WTC11 (cell line): Measurements from ENCODE around the gene STK17A. TPM values are rescaled to one million over a fixed set of nuclear protein-coding genes. Genes with fewer than 3 reads are reported as not detected.

Source experiments
- ATAC-seq: fragments of 200-7000 bp; cut with Tn5 transposase; 2 replicates; pipeline ENCODE4 v1.10.0; 2021; ENCODE audit warnings: mild to moderate bottlenecking, moderate library complexity
- CTCF ChIA-PET: fragments of 300-600 bp; sonication (Branson Sonifier 250); formaldehyde crosslinking; loops from one replicate; lab custom pipeline; 2021; ENCODE audit warnings: antibody characterized with exemption; lab: Charles Lee
- POLR2A ChIA-PET: fragments of 350-600 bp; sonication (Branson Sonifier 250); formaldehyde crosslinking; loops from one replicate; lab custom pipeline; 2021; ENCODE audit warnings: antibody characterized with exemption; lab: Charles Lee
- DNase-seq: peaks from one replicate; pipeline ENCODE4 v3.0.0; 2021; ENCODE audit warnings: low spot score
- H3K27ac Mint-ChIP-seq: 2 replicates; pipeline ENCODE4 v1.8.0; 2021; ENCODE audit warnings: mixed read lengths
- H3K27me3 Mint-ChIP-seq: 2 replicates; pipeline ENCODE4 v1.8.0; 2021; ENCODE audit warnings: low read depth, mild to moderate bottlenecking, moderate library complexity, mixed read lengths
- H3K36me3 Mint-ChIP-seq: 2 replicates; pipeline ENCODE4 v1.8.0; 2021; ENCODE audit warnings: mixed read lengths
- H3K4me1 Mint-ChIP-seq: 2 replicates; pipeline ENCODE4 v1.8.0; 2022; ENCODE audit warnings: mixed read lengths
- H3K4me3 Mint-ChIP-seq: 2 replicates; pipeline ENCODE4 v1.8.0; 2021; ENCODE audit warnings: mild to moderate bottlenecking, moderate library complexity, mixed read lengths
- H3K9me3 Mint-ChIP-seq: 2 replicates; pipeline ENCODE4 v1.8.0; 2021; ENCODE audit warnings: mixed read lengths
- ATF3 ChIP-seq: sonication (generic); formaldehyde crosslinking; conservative IDR thresholded peaks from 2 replicates; pipeline ENCODE4 v1.8.1; 2022; ENCODE audit warnings: mild to moderate bottlenecking, missing genetic modification reagents
- CREB1 ChIP-seq: sonication (generic); formaldehyde crosslinking; IDR thresholded peaks from 2 replicates; pipeline ENCODE4 v1.8.0; 2023; ENCODE audit warnings: mild to moderate bottlenecking, missing genetic modification reagents
- CTCF ChIP-seq: fragments of 200-600 bp; IDR thresholded peaks from 2 replicates; pipeline ENCODE4 v1.8.0; 2022; ENCODE audit warnings: antibody characterized with exemption
- ELF4 ChIP-seq: sonication (generic); formaldehyde crosslinking; IDR thresholded peaks from 2 replicates; pipeline ENCODE4 v1.8.1; 2022; ENCODE audit warnings: low read depth, mild to moderate bottlenecking, moderate library complexity, missing genetic modification reagents
- FOXK1 ChIP-seq: sonication (generic); formaldehyde crosslinking; IDR thresholded peaks from 2 replicates; pipeline ENCODE4 v1.8.0; 2022; ENCODE audit warnings: mild to moderate bottlenecking, moderate library complexity, missing genetic modification reagents
- GABPB1 ChIP-seq: sonication (generic); formaldehyde crosslinking; IDR thresholded peaks from 2 replicates; pipeline ENCODE4 v1.8.1; 2023; ENCODE audit warnings: mild to moderate bottlenecking, missing genetic modification reagents
- IRF1 ChIP-seq: sonication (generic); formaldehyde crosslinking; IDR thresholded peaks from 2 replicates; pipeline ENCODE4 v1.8.0; 2023; ENCODE audit warnings: missing genetic modification reagents
- NFATC4 ChIP-seq: fragments of 250-450 bp; sonication (Bioruptor Pico); IDR thresholded peaks from 2 replicates; pipeline ENCODE4 v1.9.0; 2021; ENCODE audit warnings: mild to moderate bottlenecking
- NR3C1 ChIP-seq: sonication (generic); formaldehyde crosslinking; conservative IDR thresholded peaks from 2 replicates; pipeline ENCODE4 v1.8.1; 2023; ENCODE audit warnings: low read depth, mild to moderate bottlenecking, missing genetic modification reagents
- PRRX2 ChIP-seq: fragments of 250-450 bp; sonication (Bioruptor Pico); IDR thresholded peaks from 2 replicates; pipeline ENCODE4 v1.8.0; 2021; ENCODE audit warnings: mild to moderate bottlenecking
- SP1 ChIP-seq: sonication (generic); formaldehyde crosslinking; conservative IDR thresholded peaks from 2 replicates; pipeline ENCODE4 v1.8.1; 2022; ENCODE audit warnings: missing genetic modification reagents
- TEAD1 ChIP-seq: sonication (generic); formaldehyde crosslinking; IDR thresholded peaks from 2 replicates; pipeline ENCODE4 v1.8.0; 2022; ENCODE audit warnings: mild to moderate bottlenecking, missing genetic modification reagents
- TEAD4 ChIP-seq: sonication (generic); formaldehyde crosslinking; IDR thresholded peaks from 2 replicates; pipeline ENCODE4 v1.8.0; 2022; ENCODE audit warnings: mild to moderate bottlenecking, missing genetic modification reagents
- TP53 ChIP-seq: sonication (generic); formaldehyde crosslinking; IDR thresholded peaks from 2 replicates; pipeline ENCODE4 v1.8.1; 2023; ENCODE audit warnings: mild to moderate bottlenecking, missing genetic modification reagents
- ZNF219 ChIP-seq: sonication (generic); formaldehyde crosslinking; IDR thresholded peaks from 2 replicates; pipeline ENCODE4 v1.8.0; 2023; ENCODE audit warnings: missing genetic modification reagents, mild to moderate bottlenecking, borderline replicate concordance
- ZNF263 ChIP-seq: sonication (generic); formaldehyde crosslinking; IDR thresholded peaks from 2 replicates; pipeline ENCODE4 v1.8.1; 2022; ENCODE audit warnings: low read depth, mild to moderate bottlenecking, moderate library complexity, missing genetic modification reagents
- ZNF416 ChIP-seq: fragments of 250-450 bp; sonication (Bioruptor Pico); IDR thresholded peaks from 2 replicates; pipeline ENCODE4 v1.9.0; 2021; ENCODE audit warnings: mild to moderate bottlenecking, inconsistent platforms
- ZNF532 ChIP-seq: fragments of 250-450 bp; sonication (Bioruptor Pico); IDR thresholded peaks from 2 replicates; pipeline ENCODE4 v1.9.0; 2021; ENCODE audit warnings: mild to moderate bottlenecking, borderline replicate concordance
- ZSCAN18 ChIP-seq: fragments of 250-450 bp; sonication (Bioruptor Pico); IDR thresholded peaks from 2 replicates; pipeline ENCODE4 v2.1.2; 2022; ENCODE audit warnings: mild to moderate bottlenecking, moderate library complexity
- total RNA-seq: library from RNA; stranded (reverse); gene quantifications from 3 replicates; pipeline ENCODE4 v1.2.3, GENCODE V29; 2021

STK17A gene
- total RNA-seq, 1 experiment from 2014 or later, result 17.6 TPM

- 0 out of 2 replicates have a peak overlapping the region, but pooled peaks have one; percentile 20 for H3K27ac Mint-ChIP-seq
- no peaks in the 10 kb centered on the region for H3K27me3 Mint-ChIP-seq
- ATAC-seq (no peak), DNase-seq (no peak)
- H3K4me1 Mint-ChIP-seq, result peaks cover 21% of the 10 kb centered on the region
- CTCF ChIA-PET, result interaction anchor here (1.1 to 3.6 kb wide), 3 partner anchors 39 to 332 kb away, joined by 3 to 21 read pairs (median 3); partner anchors contain the start of gene STK17A
- no peak for TF ChIP-seq CTCF
- no peak for TF ChIP-seq TEAD1
- no peak for TF ChIP-seq NR3C1 (CRISPR knock-in tag)
- TF ChIP-seq ZNF532 (CRISPR knock-in tag), result no peak
- TF ChIP-seq IRF1 (CRISPR knock-in tag), result no peak
- no peak for TF ChIP-seq NFATC4
- no peak for TF ChIP-seq CREB1 (CRISPR knock-in tag)
- no peak for TF ChIP-seq ATF3 (CRISPR knock-in tag)
- no peak for TF ChIP-seq TP53 (CRISPR knock-in tag)
- no peak for TF ChIP-seq ZNF416 (CRISPR knock-in tag)
- TF ChIP-seq ELF4 (CRISPR knock-in tag), result no peak
- no peak for TF ChIP-seq FOXK1
- no peak for TF ChIP-seq TEAD4 (CRISPR knock-in tag)
- TF ChIP-seq ZNF219 (CRISPR knock-in tag), result no peak
- no peak for TF ChIP-seq ZNF263 (CRISPR knock-in tag)
- no peak for TF ChIP-seq ZSCAN18
- no peak for TF ChIP-seq GABPB1
- TF ChIP-seq SP1 (CRISPR knock-in tag), result no peak
- no peak for TF ChIP-seq PRRX2 (CRISPR knock-in tag)
- TF ChIP-seq, all 79 proteins: peak for 0
- POLR2A ChIA-PET, result interaction anchor here (1.2 kb wide), 1 partner anchor 39 kb away, joined by 6 read pairs; the partner anchor contains the start of gene STK17A
- Mint-ChIP-seq H3K9me3 (no peaks in the 10 kb centered on the region), H3K36me3 (peaks cover 23% of the 10 kb centered on the region), H3K4me3 (no peak overlapping the region)
Observed at GRCh38 chr7:43621729-43622448, 39.0 kb downstream of the STK17A start.
